ENCODE results near the gene NDUFA5.
"Not testable (repeated sequence)": the region's sequence is repeated elsewhere in the genome, so short reads cannot be mapped to it uniquely, and the experiment has no call there.

GRCh38 chr7:123526533-123526932 lies 31.1 kb downstream of the NDUFA5 start:
- TF ChIP-seq CTCF (IDR thresholded peaks at IDR 0.05); REST (IDR thresholded peaks at IDR 0.05; ENCODE audit: low read depth, low read length); EP300 (IDR thresholded peaks at IDR 0.05; ENCODE audit: borderline replicate concordance in 1 of 2, low read depth in 1 of 2, low read length in 1 of 2); MXI1 (IDR thresholded peaks at IDR 0.05; ENCODE audit: low read depth, low read length); POLR2AphosphoS5 (IDR thresholded peaks at IDR 0.05; ENCODE audit: low read depth, low read length); ELF1 (IDR thresholded peaks at IDR 0.05); RAD21 (IDR thresholded peaks at IDR 0.05; ENCODE audit: low read length); RXRA (IDR thresholded peaks at IDR 0.05; ENCODE audit: borderline replicate concordance, low read depth); TAF1 (IDR thresholded peaks at IDR 0.05; ENCODE audit: borderline replicate concordance, low read depth, low read length); FOSL2 (IDR thresholded peaks at IDR 0.05; ENCODE audit: borderline replicate concordance, low read depth); RCOR1 (IDR thresholded peaks at IDR 0.05; ENCODE audit: low read length); EZH2phosphoT487 (IDR thresholded peaks at IDR 0.05; ENCODE audit: borderline replicate concordance, low read depth): not testable (repeated sequence)
- TF ChIP-seq, protein P1, sequence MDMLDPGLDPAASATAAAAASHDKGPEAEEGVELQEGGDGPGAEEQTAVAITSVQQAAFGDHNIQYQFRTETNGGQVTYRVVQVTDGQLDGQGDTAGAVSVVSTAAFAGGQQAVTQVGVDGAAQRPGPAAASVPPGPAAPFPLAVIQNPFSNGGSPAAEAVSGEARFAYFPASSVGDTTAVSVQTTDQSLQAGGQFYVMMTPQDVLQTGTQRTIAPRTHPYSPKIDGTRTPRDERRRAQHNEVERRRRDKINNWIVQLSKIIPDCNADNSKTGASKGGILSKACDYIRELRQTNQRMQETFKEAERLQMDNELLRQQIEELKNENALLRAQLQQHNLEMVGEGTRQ (IDR thresholded peaks at IDR 0.05; ENCODE audit: borderline replicate concordance, low read depth, low read length): not testable (repeated sequence)
- TF ChIP-seq, protein P2, sequence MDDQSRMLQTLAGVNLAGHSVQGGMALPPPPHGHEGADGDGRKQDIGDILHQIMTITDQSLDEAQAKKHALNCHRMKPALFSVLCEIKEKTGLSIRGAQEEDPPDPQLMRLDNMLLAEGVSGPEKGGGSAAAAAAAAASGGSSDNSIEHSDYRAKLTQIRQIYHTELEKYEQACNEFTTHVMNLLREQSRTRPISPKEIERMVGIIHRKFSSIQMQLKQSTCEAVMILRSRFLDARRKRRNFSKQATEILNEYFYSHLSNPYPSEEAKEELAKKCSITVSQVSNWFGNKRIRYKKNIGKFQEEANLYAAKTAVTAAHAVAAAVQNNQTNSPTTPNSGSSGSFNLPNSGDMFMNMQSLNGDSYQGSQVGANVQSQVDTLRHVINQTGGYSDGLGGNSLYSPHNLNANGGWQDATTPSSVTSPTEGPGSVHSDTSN (IDR thresholded peaks at IDR 0.05): not testable (repeated sequence)
